SH-SY5Y (cell line): ENCODE data around the gene HSPB6.

Source experiments
- GATA2 ChIP-seq: IDR thresholded peaks from 2 replicates; pipeline ENCODE4 v1.6.1; 2011; ENCODE audit warnings: mild to moderate bottlenecking, low read depth, low read length
- GATA3 ChIP-seq: IDR thresholded peaks from 2 replicates; pipeline ENCODE4 v1.6.1; 2011; ENCODE audit warnings: low read depth, mild to moderate bottlenecking, low read length, moderate library complexity

HSPB6 gene

GRCh38 chr19:35748106-35749020 is 8.5 kb downstream of the HSPB6 start, which contains the start of gene LIN37:
Gene LIN37, plus strand, starts transcription at chr19:35748576. Its CDS starts 149 bp downstream, at chr19:35748725.
- no peak for TF ChIP-seq GATA3

GRCh38 chr19:35746531-35746930 is 10.3 kb downstream of the HSPB6 start:
- no peak for TF ChIP-seq GATA3

- TF ChIP-seq GATA2, result no peak
- no peak for TF ChIP-seq GATA3
These were observed 10.8 kb downstream of the HSPB6 start for GRCh38 chr19:35746087-35746462.

- no peak for TF ChIP-seq GATA2
- no peak for TF ChIP-seq GATA3
These were observed 11.3 kb downstream of the HSPB6 start, which contains the start of the genes PSENEN and U2AF1L4 for GRCh38 chr19:35745328-35746086. Gene PSENEN, plus strand, starts transcription at chr19:35745651. Its CDS starts 280 bp downstream, at chr19:35745931. Gene U2AF1L4, minus strand, starts transcription at chr19:35745418. Its CDS starts 27 bp downstream, at chr19:35745391.

GRCh38 chr19:35744430-35745327 is 12.2 kb downstream of the HSPB6 start:
- TF ChIP-seq GATA3, result no peak
- no peak for TF ChIP-seq GATA2

GRCh38 chr19:35743640-35744429 is 13.0 kb downstream of the HSPB6 start:
- no peak for TF ChIP-seq GATA2
- no peak for TF ChIP-seq GATA3

GRCh38 chr19:35742121-35742724 is 14.6 kb downstream of the HSPB6 start, which contains the start of gene IGFLR1:
Gene IGFLR1, minus strand, starts transcription at chr19:35742452. Its CDS starts 1,272 bp downstream, at chr19:35741180.
- TF ChIP-seq GATA3, result no peak
- no peak for TF ChIP-seq GATA2

- TF ChIP-seq GATA3 (no peak), GATA2 (no peak)
These were observed 15.7 kb downstream of the HSPB6 start for GRCh38 chr19:35741203-35741515.

- TF ChIP-seq GATA3 (no peak), GATA2 (no peak)
These were observed 16.2 kb downstream of the HSPB6 start for GRCh38 chr19:35740423-35741202.

GRCh38 chr19:35740108-35740422 is 16.8 kb downstream of the HSPB6 start:
- TF ChIP-seq GATA2 (peak; percentile 29; the same call in 1 of the 2 replicates), GATA3 (no peak)

GRCh38 chr19:35739275-35740107 is 17.3 kb downstream of the HSPB6 start:
- TF ChIP-seq GATA3, result no peak
- no peak for TF ChIP-seq GATA2
